NCI-H748 (cell line): ENCODE results near the gene AKR1B1.

Experiments
- DNase-seq: peaks from one replicate; lab custom pipeline; 2025; ENCODE audit not compliant: unreplicated experiment; lab: John Stamatoyannopoulos, UW

AKR1B1 gene

GRCh38 chr7:134446446-134446845 lies 12.5 kb downstream of the AKR1B1 start:
- DNase-seq = no peak

- DNase-seq = no peak
Observed at GRCh38 chr7:134444961-134445315, 14.0 kb downstream of the AKR1B1 start.

- no peak for DNase-seq
Observed at GRCh38 chr7:134444198-134444960, 14.5 kb downstream of the AKR1B1 start.

GRCh38 chr7:134443396-134444070 lies 15.4 kb downstream of the AKR1B1 start:
- no peak for DNase-seq

GRCh38 chr7:134442441-134443220 lies 16.3 kb downstream of the AKR1B1 start:
- no peak for DNase-seq

GRCh38 chr7:134441264-134441663 lies 17.6 kb downstream of the AKR1B1 start:
- DNase-seq = no peak

- DNase-seq = no peak
Observed at GRCh38 chr7:134440476-134440875, 18.4 kb downstream of the AKR1B1 start.

- no peak for DNase-seq
Observed at GRCh38 chr7:134440067-134440466, 18.8 kb downstream of the AKR1B1 start.

- no peak for DNase-seq
Observed at GRCh38 chr7:134438946-134439345, 20.0 kb downstream of the AKR1B1 start.

- DNase-seq = no peak
Observed at GRCh38 chr7:134435161-134435920, 23.6 kb downstream of the AKR1B1 start.

GRCh38 chr7:134434701-134435100 lies 24.2 kb downstream of the AKR1B1 start:
- peak; percentile 5 for DNase-seq

GRCh38 chr7:134433430-134433829 lies 25.5 kb downstream of the AKR1B1 start:
- no peak for DNase-seq

- peak; percentile 95 for DNase-seq
Observed at GRCh38 chr7:134432296-134433152, 26.4 kb downstream of the AKR1B1 start.

- DNase-seq = peak; percentile 39
Observed at GRCh38 chr7:134431815-134432214, 27.1 kb downstream of the AKR1B1 start.

- DNase-seq = no peak
Observed at GRCh38 chr7:134429481-134429880, 29.4 kb downstream of the AKR1B1 start.

- DNase-seq = no peak
Observed at GRCh38 chr7:134428942-134429341, 30.0 kb downstream of the AKR1B1 start.

GRCh38 chr7:134427896-134428295 lies 31.0 kb downstream of the AKR1B1 start:
- DNase-seq = no peak

- no peak for DNase-seq
Observed at GRCh38 chr7:134425777-134426176, 33.1 kb downstream of the AKR1B1 start.

GRCh38 chr7:134422638-134423037 lies 36.3 kb downstream of the AKR1B1 start:
- DNase-seq = no peak

- DNase-seq = no peak
Observed at GRCh38 chr7:134422008-134422407, 36.9 kb downstream of the AKR1B1 start.
